Measurements from ENCODE around the gene TBX21.

The TBX21 gene

GRCh38 chr17:47727704-47728036, 5.4 kb upstream of the TBX21 start:
- TF ChIP-seq, protein P1, sequence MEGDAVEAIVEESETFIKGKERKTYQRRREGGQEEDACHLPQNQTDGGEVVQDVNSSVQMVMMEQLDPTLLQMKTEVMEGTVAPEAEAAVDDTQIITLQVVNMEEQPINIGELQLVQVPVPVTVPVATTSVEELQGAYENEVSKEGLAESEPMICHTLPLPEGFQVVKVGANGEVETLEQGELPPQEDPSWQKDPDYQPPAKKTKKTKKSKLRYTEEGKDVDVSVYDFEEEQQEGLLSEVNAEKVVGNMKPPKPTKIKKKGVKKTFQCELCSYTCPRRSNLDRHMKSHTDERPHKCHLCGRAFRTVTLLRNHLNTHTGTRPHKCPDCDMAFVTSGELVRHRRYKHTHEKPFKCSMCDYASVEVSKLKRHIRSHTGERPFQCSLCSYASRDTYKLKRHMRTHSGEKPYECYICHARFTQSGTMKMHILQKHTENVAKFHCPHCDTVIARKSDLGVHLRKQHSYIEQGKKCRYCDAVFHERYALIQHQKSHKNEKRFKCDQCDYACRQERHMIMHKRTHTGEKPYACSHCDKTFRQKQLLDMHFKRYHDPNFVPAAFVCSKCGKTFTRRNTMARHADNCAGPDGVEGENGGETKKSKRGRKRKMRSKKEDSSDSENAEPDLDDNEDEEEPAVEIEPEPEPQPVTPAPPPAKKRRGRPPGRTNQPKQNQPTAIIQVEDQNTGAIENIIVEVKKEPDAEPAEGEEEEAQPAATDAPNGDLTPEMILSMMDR (IDR thresholded peaks at IDR 0.05; ENCODE audit: insufficient read depth, low read depth, low read length, missing control alignments): no peak
- no peak overlapping the region for H3K4me3 ChIP-seq (ENCODE audit: low read length)
- DNase-seq (ENCODE audit: low read depth): no peak

GRCh38 chr17:47728214-47728877, 4.7 kb upstream of the TBX21 start:
- no peak for DNase-seq (ENCODE audit: low read depth)
- TF ChIP-seq, protein P1 (IDR thresholded peaks at IDR 0.05; ENCODE audit: insufficient read depth, low read depth, low read length, missing control alignments): no peak
- H3K4me3 ChIP-seq (ENCODE audit: low read length): no peak overlapping the region

DNA sequence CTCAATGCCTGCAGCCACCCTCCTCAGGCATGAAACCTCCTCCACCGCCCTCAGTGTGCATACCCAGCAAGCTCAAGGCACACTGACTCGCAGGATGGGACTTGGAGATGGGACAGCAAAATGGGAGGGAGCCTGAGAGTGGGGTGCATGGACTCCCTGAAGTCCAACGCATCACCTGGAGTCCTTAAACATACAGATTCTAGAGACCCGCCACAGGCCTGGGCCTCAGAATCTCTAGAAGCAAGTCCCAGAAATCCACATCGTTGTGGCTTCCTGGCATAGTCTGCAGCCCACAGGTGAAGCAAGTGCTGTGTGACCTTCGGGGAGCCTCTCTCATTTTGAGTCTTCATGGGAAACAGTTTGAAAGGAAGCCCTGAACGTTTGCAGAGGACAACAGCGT, 3.6 kb upstream of the TBX21 start:
- no peak overlapping the region for H3K4me3 ChIP-seq (ENCODE audit: low read length)
- TF ChIP-seq, protein P1 (IDR thresholded peaks at IDR 0.05; ENCODE audit: insufficient read depth, low read depth, low read length, missing control alignments): no peak
- DNase-seq (ENCODE audit: low read depth): no peak

DNA sequence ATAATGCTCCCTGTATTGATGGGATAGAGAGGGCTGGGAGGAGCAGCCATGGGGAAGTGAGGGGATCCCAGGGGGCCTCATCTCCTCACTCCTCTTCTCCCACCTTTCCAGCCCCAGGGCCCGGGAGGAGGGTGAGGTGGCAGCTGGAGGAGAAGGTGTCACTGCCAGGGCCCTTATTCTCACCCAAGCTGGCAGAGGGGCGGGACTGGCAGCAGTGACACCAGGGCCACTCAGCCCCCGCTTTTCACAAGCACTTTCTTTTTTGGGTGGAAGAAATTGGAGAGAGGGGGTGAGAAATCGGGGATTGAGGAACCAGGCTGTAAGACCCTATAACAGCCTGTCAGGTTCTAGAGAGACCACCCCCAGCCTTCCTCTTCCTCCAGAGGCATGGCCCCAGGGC, 2.4 kb upstream of the TBX21 start:
- no peak for DNase-seq (ENCODE audit: low read depth)
- H3K4me3 ChIP-seq (ENCODE audit: low read length): no peak overlapping the region
- TF ChIP-seq, protein P1 (IDR thresholded peaks at IDR 0.05; ENCODE audit: insufficient read depth, low read depth, low read length, missing control alignments): no peak

GRCh38 chr17:47731396-47731795, 1.6 kb upstream of the TBX21 start:
- TF ChIP-seq, protein P1 (IDR thresholded peaks at IDR 0.05; ENCODE audit: insufficient read depth, low read depth, low read length, missing control alignments): peak; percentile 14
- H3K4me3 ChIP-seq (ENCODE audit: low read length): no peak overlapping the region
- DNase-seq (ENCODE audit: low read depth): no peak

GRCh38 chr17:47732399-47733046, 513 bp upstream of the TBX21 start:
- H3K4me3 ChIP-seq (ENCODE audit: low read length): no peak overlapping the region
- no peak for DNase-seq (ENCODE audit: low read depth)
- TF ChIP-seq, protein P1 (IDR thresholded peaks at IDR 0.05; ENCODE audit: insufficient read depth, low read depth, low read length, missing control alignments): no peak
